Brain microvascular endothelial cell (primary cell): ENCODE results near the gene TMEM273.

Experiments used
- DNase-seq: peaks from one replicate; pipeline ENCODE4 v3.0.0-alpha.2; 2020
- H3K27ac ChIP-seq: fragments of 250-450 bp; sonication (Bioruptor Pico); 2 replicates; pipeline ENCODE4 v1.5.1; 2020; ENCODE audit warnings: mild to moderate bottlenecking, moderate library complexity
- H3K27me3 ChIP-seq: fragments of 250-450 bp; sonication (Bioruptor Pico); replicated peaks from 2 replicates; pipeline ENCODE4 v1.5.1; 2020; ENCODE audit warnings: mild to moderate bottlenecking
- H3K36me3 ChIP-seq: fragments of 250-450 bp; sonication (Bioruptor Pico); replicated peaks from 2 replicates; pipeline ENCODE4 v1.5.1; 2020; ENCODE audit warnings: mild to moderate bottlenecking
- H3K4me3 ChIP-seq: 2 replicates; pipeline ENCODE4 v1.5.1; 2011; ENCODE audit warnings: low read depth, mild to moderate bottlenecking, control low read depth, low read length, moderate library complexity
- CTCF ChIP-seq: IDR thresholded peaks from 2 replicates; pipeline ENCODE4 v1.5.1; 2011; ENCODE audit warnings: low read depth, mild to moderate bottlenecking, moderate library complexity, low read length, control low read depth, inconsistent platforms; ENCODE audit errors: missing control alignments
- in situ Hi-C: cut with HindIII; loops from 2 replicates; pipeline ENCODE4 v1.10.0; 2017; ENCODE audit warnings: low sequenced_read_pairs, low pct_ligation_motif_present

TMEM273 gene

GRCh38 chr10:49170632-49171325, 17.4 kb downstream of the TMEM273 start:
- in situ Hi-C loops: no loop called here
- no peak for TF ChIP-seq CTCF
- no peaks in the 10 kb centered on the region for H3K27me3 ChIP-seq
- H3K27ac ChIP-seq: no peak overlapping the region
- no peak overlapping the region for H3K4me3 ChIP-seq
- H3K36me3 ChIP-seq: no peaks in the 10 kb centered on the region
- no peak for DNase-seq

- Histone ChIP-seq H3K36me3 (no peaks in the 10 kb centered on the region), H3K27me3 (no peaks in the 10 kb centered on the region), H3K27ac (no peak overlapping the region), H3K4me3 (no peak overlapping the region)
- no peak for TF ChIP-seq CTCF
- in situ Hi-C loops: no loop called here
- DNase-seq: no peak
Observed at GRCh38 chr10:49169776-49170175, 18.4 kb downstream of the TMEM273 start.

- no peaks in the 10 kb centered on the region for H3K27me3 ChIP-seq
- no peak for DNase-seq
- no peak for TF ChIP-seq CTCF
- no peak overlapping the region for H3K27ac ChIP-seq
- in situ Hi-C loops: no loop called here
- no peak overlapping the region for H3K4me3 ChIP-seq
- no peaks in the 10 kb centered on the region for H3K36me3 ChIP-seq
Observed at GRCh38 chr10:49168831-49169500, 19.2 kb downstream of the TMEM273 start.

GRCh38 chr10:49168171-49168540, 20.0 kb downstream of the TMEM273 start:
- Histone ChIP-seq H3K36me3 (no peaks in the 10 kb centered on the region), H3K27me3 (no peaks in the 10 kb centered on the region), H3K4me3 (no peak overlapping the region), H3K27ac (no peak overlapping the region)
- TF ChIP-seq CTCF: no peak
- DNase-seq: no peak
- in situ Hi-C loops: no loop called here

- Histone ChIP-seq H3K4me3 (no peak overlapping the region), H3K27ac (no peak overlapping the region), H3K36me3 (no peaks in the 10 kb centered on the region), H3K27me3 (no peaks in the 10 kb centered on the region)
- no peak for DNase-seq
- in situ Hi-C loops: no loop called here
- TF ChIP-seq CTCF: no peak
Observed at GRCh38 chr10:49167425-49168170, 20.6 kb downstream of the TMEM273 start.
